GM19193 (cell line): ENCODE results near the gene IFNB1.

ENCODE experiments used
- POLR2A ChIP-seq: IDR thresholded peaks from 4 replicates; pipeline ENCODE4 v1.6.1; 2011; ENCODE audit not compliant: insufficient read depth, insufficient read length; ENCODE audit errors: extremely low read depth

The IFNB1 gene

GRCh38 chr9:21082671-21083070, 4.9 kb upstream of the IFNB1 start:
- no peak for TF ChIP-seq POLR2A

- no peak for TF ChIP-seq POLR2A
These were observed 4.3 kb upstream of the IFNB1 start for GRCh38 chr9:21081999-21082398.

- TF ChIP-seq POLR2A = no peak
These were observed 3.7 kb upstream of the IFNB1 start for GRCh38 chr9:21081451-21081850.

GRCh38 chr9:21080793-21081192, 3.1 kb upstream of the IFNB1 start:
- no peak for TF ChIP-seq POLR2A

GRCh38 chr9:21078702-21079101, 960 bp upstream of the IFNB1 start:
- TF ChIP-seq POLR2A = no peak

- no peak for TF ChIP-seq POLR2A
These were observed 2.3 kb downstream of the IFNB1 start for GRCh38 chr9:21075484-21075883.

- TF ChIP-seq POLR2A = no peak
These were observed 6.8 kb downstream of the IFNB1 start for GRCh38 chr9:21070906-21071305.

- TF ChIP-seq POLR2A = no peak
These were observed 7.6 kb downstream of the IFNB1 start for GRCh38 chr9:21070171-21070571.

GRCh38 chr9:21060919-21061561, 16.7 kb downstream of the IFNB1 start:
- no peak for TF ChIP-seq POLR2A

GRCh38 chr9:21056931-21057330, 20.8 kb downstream of the IFNB1 start:
- TF ChIP-seq POLR2A = no peak

- no peak for TF ChIP-seq POLR2A
These were observed 23.9 kb downstream of the IFNB1 start for GRCh38 chr9:21053851-21054250.

GRCh38 chr9:21047281-21047691, 30.5 kb downstream of the IFNB1 start:
- no peak for TF ChIP-seq POLR2A

GRCh38 chr9:21043841-21044240, 33.9 kb downstream of the IFNB1 start:
- TF ChIP-seq POLR2A = no peak

- TF ChIP-seq POLR2A = no peak
These were observed 35.3 kb downstream of the IFNB1 start for GRCh38 chr9:21042466-21042865.

GRCh38 chr9:21039302-21039701, 38.4 kb downstream of the IFNB1 start:
- no peak for TF ChIP-seq POLR2A

GRCh38 chr9:21037278-21037677, 40.5 kb downstream of the IFNB1 start:
- no peak for TF ChIP-seq POLR2A

GRCh38 chr9:21031808-21032183, 45.9 kb downstream of the IFNB1 start:
- TF ChIP-seq POLR2A = no peak
